Keratinocyte (primary cell): Measurements from ENCODE around the gene TSPOAP1. TPM values are rescaled to one million over a fixed set of nuclear protein-coding genes. Genes with fewer than 3 reads are reported as not detected.

Source experiments
- DNase-seq: peaks from one replicate; pipeline ENCODE4 v3.0.0-alpha.2; 2011; ENCODE audit warnings: low read depth, missing footprints, low spot score
- FAIRE-seq: peaks from 2 replicates; lab custom pipeline; 2011; peaks lifted over from hg19 to GRCh38; lab: Jason Lieb, UNC
- H2AFZ ChIP-seq: 2 replicates; pipeline ENCODE4 v1.6.0; 2012; ENCODE audit warnings: low read length, control low read depth, inconsistent platforms; ENCODE audit not compliant: control insufficient read depth
- H3K27ac ChIP-seq: 2 replicates; pipeline ENCODE4 v1.5.1; 2011; ENCODE audit warnings: low read length; ENCODE audit not compliant: control insufficient read depth, insufficient read depth
- H3K27me3 ChIP-seq: 3 replicates; pipeline ENCODE4 v1.6.0; 2011; ENCODE audit warnings: low read length; ENCODE audit not compliant: control insufficient read depth, insufficient read depth; ENCODE audit errors: extremely low read depth
- H3K36me3 ChIP-seq, 2 experiments: 2 replicates in 1 of 2; 3 replicates in 1 of 2; pipeline ENCODE4 v1.5.1; 2011; ENCODE audit warnings: low read length in 2 of 2, mild to moderate bottlenecking in 1 of 2; ENCODE audit not compliant: control insufficient read depth in 2 of 2, insufficient read depth in 2 of 2; ENCODE audit errors: extremely low read depth in 1 of 2
- H3K4me1 ChIP-seq: 3 replicates; pipeline ENCODE4 v1.5.1; 2011; ENCODE audit warnings: low read length; ENCODE audit not compliant: control insufficient read depth, insufficient read depth; ENCODE audit errors: extremely low read depth
- H3K4me2 ChIP-seq: 3 replicates; pipeline ENCODE4 v1.6.0; 2011; ENCODE audit warnings: low read depth, low read length; ENCODE audit not compliant: control insufficient read depth, insufficient read depth; ENCODE audit errors: extremely low read depth
- H3K4me3 ChIP-seq, 3 experiments: fragments of 200-600 bp in 1 of 3; sonication (generic) in 1 of 3; 2 replicates in 2 of 3; 3 replicates in 1 of 3; pipeline ENCODE4 v1.5.1; 2011 to 2016; ENCODE audit warnings: low read length in 3 of 3, mild to moderate bottlenecking in 3 of 3, control low read depth in 2 of 3, inconsistent platforms in 1 of 3, low read depth in 1 of 3, mixed read lengths in 1 of 3, mixed run types in 1 of 3, moderate library complexity in 1 of 3; ENCODE audit not compliant: control insufficient read depth in 2 of 3, insufficient read depth in 2 of 3; ENCODE audit errors: extremely low read depth in 1 of 3
- H3K79me2 ChIP-seq: 2 replicates; pipeline ENCODE4 v1.6.0; 2012; ENCODE audit warnings: low read length; ENCODE audit not compliant: control insufficient read depth, insufficient read depth
- H3K9ac ChIP-seq: 3 replicates; pipeline ENCODE4 v1.6.0; 2011; ENCODE audit warnings: low read length; ENCODE audit not compliant: control insufficient read depth, insufficient read depth; ENCODE audit errors: extremely low read depth
- H3K9me1 ChIP-seq: 3 replicates; pipeline ENCODE4 v1.6.0; 2011; ENCODE audit warnings: low read length; ENCODE audit not compliant: control insufficient read depth, insufficient read depth; ENCODE audit errors: extremely low read depth
- H3K9me3 ChIP-seq: 2 replicates; pipeline ENCODE4 v1.5.1; 2012; ENCODE audit warnings: low read depth, low read length; ENCODE audit not compliant: control insufficient read depth
- H4K20me1 ChIP-seq: 3 replicates; pipeline ENCODE4 v1.6.0; 2011; ENCODE audit warnings: low read length; ENCODE audit not compliant: control insufficient read depth, insufficient read depth; ENCODE audit errors: extremely low read depth
- CTCF ChIP-seq, 3 experiments: IDR thresholded peaks in 1 of 3; conservative IDR thresholded peaks in 1 of 3; optimal IDR thresholded peaks in 1 of 3; 2 replicates in 2 of 3; 3 replicates in 1 of 3; pipeline versions ENCODE3 to v1.5.1; 2011; ENCODE audit warnings: low read length in 3 of 3, mild to moderate bottlenecking in 3 of 3, moderate library complexity in 2 of 3, control low read depth in 1 of 3, inconsistent platforms in 1 of 3; ENCODE audit not compliant: insufficient read depth in 2 of 3; ENCODE audit errors: extremely low read depth in 1 of 3
- EZH2 ChIP-seq: IDR thresholded peaks from one replicate; pipeline ENCODE4 v1.6.1; 2012; ENCODE audit warnings: inconsistent platforms, mild to moderate bottlenecking, low read length, moderate library complexity
- dilution Hi-C: fragments of 300-500 bp; cut with MboI; formaldehyde crosslinking; loops from one replicate; pipeline ENCODE4 v1.7.0; 2020; ENCODE audit warnings: low sequenced_read_pairs; ENCODE audit not compliant: extremely low pct_ligation_motif_present
- polyA plus RNA-seq, 5 experiments: library from polyadenylated mRNA; depleted of rRNA in 3 of 5; stranded (reverse) in 3 of 5; stranded (forward) in 1 of 5; unstranded in 1 of 5; fragments of >200 nt; gene quantifications; 1 replicate in 1 of 5; 2 replicates in 3 of 5; 3 replicates in 1 of 5; pipeline versions ENCODE4 v1.2.1 to v1.2.3, GENCODE V29; 2011 to 2012; ENCODE audit warnings: missing spikeins in 2 of 5, low read depth in 1 of 5, low replicate concordance in 1 of 5

The TSPOAP1 gene
- polyA plus RNA-seq, 1 donor (not counting 4 experiments of a cell fraction or from before 2014, with no cell fraction given), result 0.04 TPM

GRCh38 chr17:58321571-58322525, 6.7 kb downstream of the TSPOAP1 start:
- no peak overlapping the region for H3K9ac ChIP-seq
- no peak overlapping the region for H3K27ac ChIP-seq
- H3K79me2 ChIP-seq, result no peaks in the 10 kb centered on the region
- no peak overlapping the region for H2AFZ ChIP-seq
- H3K9me1 ChIP-seq, result peaks cover 2% of the 10 kb centered on the region
- no peaks in the 10 kb centered on the region for H3K36me3 ChIP-seq
- H3K4me3 ChIP-seq, result no peak overlapping the region
- dilution Hi-C loops, result no loop called here
- no peaks in the 10 kb centered on the region for H3K9me3 ChIP-seq
- peaks cover 42% of the 10 kb centered on the region for H3K27me3 ChIP-seq
- no peak for TF ChIP-seq EZH2
- DNase-seq (no peak), FAIRE-seq (no peak)
- no peaks in the 10 kb centered on the region for H4K20me1 ChIP-seq
- H3K4me1 ChIP-seq, result peaks cover 10% of the 10 kb centered on the region
- H3K4me2 ChIP-seq, result no peak overlapping the region

GRCh38 chr17:58320570-58321323, 7.8 kb downstream of the TSPOAP1 start:
- Histone ChIP-seq H3K27me3 (peaks cover 31% of the 10 kb centered on the region), H3K36me3 (no peaks in the 10 kb centered on the region), H2AFZ (no peak overlapping the region), H3K9ac (no peak overlapping the region), H3K79me2 (no peaks in the 10 kb centered on the region), H3K27ac (no peak overlapping the region), H3K4me1 (peaks cover 10% of the 10 kb centered on the region), H3K4me3 (no peak overlapping the region), H4K20me1 (no peaks in the 10 kb centered on the region), H3K9me1 (peaks cover 2% of the 10 kb centered on the region), H3K9me3 (no peaks in the 10 kb centered on the region), H3K4me2 (no peak overlapping the region)
- no peak for DNase-seq
- no peak for FAIRE-seq
- TF ChIP-seq CTCF (optimal IDR thresholded peaks at IDR 0.05 in 1 of 3, IDR thresholded peaks at IDR 0.05 in 1 of 3, conservative IDR thresholded peaks at IDR 0.05 in 1 of 3; ENCODE audit: extremely low read depth in 1 of 3, insufficient read depth in 2 of 3, low read length in 3 of 3), result no peak
- TF ChIP-seq EZH2, result no peak
- dilution Hi-C loops, result no loop called here
